GM12878 (cell line): ENCODE data around the gene TLE2. TPM values are rescaled to one million over a fixed set of nuclear protein-coding genes. Genes with fewer than 3 reads are reported as not detected.

Source experiments
- ATAC-seq: fragments of 200-7000 bp; cut with Tn5 transposase; 3 replicates; pipeline ENCODE4 v1.9.1; 2020; ENCODE audit warnings: mild to moderate bottlenecking, moderate library complexity
- BruUV-seq: library from RNA; stranded (reverse); fragments of 400-500 nt; replicated peaks from 2 replicates; lab custom pipeline; 2021; lab: Mats Ljungman, UMichigan
- CTCF ChIA-PET: fragments of 300-600 bp; sonication (Branson Sonifier 250); formaldehyde crosslinking; extraction: SDS; loops from one replicate; lab custom pipeline; 2021; ENCODE audit warnings: inconsistent platforms; lab: Yijun Ruan, JAX
- POLR2A ChIA-PET: fragments of 350-600 bp; formaldehyde crosslinking; extraction: SDS; loops from one replicate; lab custom pipeline; 2021; ENCODE audit warnings: inconsistent platforms; lab: Charles Lee
- RAD21 ChIA-PET: fragments of 300-600 bp; sonication (Branson Sonifier 250); formaldehyde crosslinking; loops from one replicate; lab custom pipeline; 2023; ENCODE audit warnings: antibody characterized with exemption; ENCODE audit not compliant: unreplicated experiment; lab: Charles Lee
- SMC1A ChIA-PET: fragments of 300-600 bp; sonication (Branson Sonifier 250); formaldehyde crosslinking; loops from one replicate; lab custom pipeline; 2023; ENCODE audit not compliant: unreplicated experiment, uncharacterized antibody; lab: Charles Lee
- DNase-seq: peaks from one replicate; pipeline ENCODE4 v3.0.0-alpha.2; 2011; ENCODE audit warnings: low read depth, low spot score
- FAIRE-seq: peaks from 3 replicates; lab custom pipeline; 2011; peaks lifted over from hg19 to GRCh38; lab: Jason Lieb, UNC
- H2AFZ ChIP-seq: 2 replicates; pipeline ENCODE4 v1.6.0; 2011; ENCODE audit warnings: low read depth, low read length, control low read depth; ENCODE audit not compliant: control insufficient read depth
- H3K27ac ChIP-seq: 2 replicates; pipeline ENCODE4 v1.5.1; 2011; ENCODE audit warnings: control low read depth; ENCODE audit not compliant: control insufficient read depth, insufficient read depth
- H3K27me3 ChIP-seq, 2 experiments: replicated peaks in 1 of 2; 2 replicates each; pipeline versions ENCODE4 v1.6.0 to v1.6.1; 2011; ENCODE audit warnings: low read length in 1 of 2; ENCODE audit not compliant: control insufficient read depth in 2 of 2, insufficient read depth in 2 of 2
- H3K36me3 ChIP-seq, 2 experiments: 2 replicates each; pipeline ENCODE4 v1.5.1; 2011; ENCODE audit warnings: low read length in 1 of 2; ENCODE audit not compliant: control insufficient read depth in 2 of 2, insufficient read depth in 2 of 2
- H3K4me1 ChIP-seq: 2 replicates; pipeline ENCODE4 v1.6.1; 2011; ENCODE audit warnings: mild to moderate bottlenecking, low read length, moderate library complexity, mixed read lengths; ENCODE audit not compliant: control insufficient read depth, insufficient read depth
- H3K4me2 ChIP-seq: 2 replicates; pipeline ENCODE4 v1.6.0; 2011; ENCODE audit warnings: control low read depth; ENCODE audit not compliant: control insufficient read depth, insufficient read depth
- H3K4me3 ChIP-seq: fragments of 200-600 bp; sonication (generic); 2 replicates; pipeline ENCODE4 v1.5.1; 2016
- H3K79me2 ChIP-seq: 2 replicates; pipeline ENCODE4 v1.6.0; 2011; ENCODE audit warnings: low read length; ENCODE audit not compliant: control insufficient read depth, insufficient read depth
- H3K9ac ChIP-seq: 2 replicates; pipeline ENCODE4 v1.8.0; 2011; ENCODE audit warnings: low read length, control low read depth, mixed read lengths; ENCODE audit not compliant: control insufficient read depth, insufficient read depth
- H3K9me3 ChIP-seq: replicated peaks from 3 replicates; pipeline ENCODE4 v1.5.1; 2011; ENCODE audit warnings: mild to moderate bottlenecking, low read length; ENCODE audit not compliant: control insufficient read depth, insufficient read depth
- H4K20me1 ChIP-seq: 2 replicates; pipeline ENCODE4 v1.6.0; 2011; ENCODE audit not compliant: control insufficient read depth, insufficient read depth
- ATF2 ChIP-seq: IDR thresholded peaks from 2 replicates; pipeline ENCODE4 v1.6.1; 2012; ENCODE audit warnings: low read length, inconsistent platforms
- BACH1 ChIP-seq: fragments of 450-650 bp; IDR thresholded peaks from 2 replicates; pipeline ENCODE4 v1.6.1; 2017; ENCODE audit warnings: mild to moderate bottlenecking, borderline replicate concordance
- DPF2 ChIP-seq: fragments of 450-650 bp; IDR thresholded peaks from 2 replicates; pipeline ENCODE4 v1.6.1; 2017; ENCODE audit warnings: mild to moderate bottlenecking
- EP300 ChIP-seq, 2 experiments: fragments of 150-350 bp in 1 of 2; IDR thresholded peaks; 2 replicates each; pipeline ENCODE4 v1.6.1; 2011 to 2012; ENCODE audit warnings: low read depth in 2 of 2, low read length in 2 of 2, borderline replicate concordance in 1 of 2, improper control_type of control experiment in 1 of 2, inconsistent platforms in 1 of 2; ENCODE audit not compliant: control insufficient read depth in 1 of 2
- GATAD2B ChIP-seq: fragments of 450-650 bp; conservative IDR thresholded peaks from 2 replicates; pipeline ENCODE4 v1.6.1; 2017; ENCODE audit warnings: low read depth, mild to moderate bottlenecking, moderate library complexity
- IKZF1 ChIP-seq: fragments of 450-650 bp; conservative IDR thresholded peaks from 2 replicates; pipeline ENCODE4 v1.6.1; 2017; ENCODE audit warnings: antibody characterized with exemption, mild to moderate bottlenecking
- IKZF2 ChIP-seq, 2 experiments: fragments of 450-650 bp; IDR thresholded peaks; 2 replicates each; pipeline ENCODE4 v1.6.1; 2017; ENCODE audit warnings: mild to moderate bottlenecking in 2 of 2, moderate library complexity in 2 of 2
- IRF3 ChIP-seq: fragments of 450-650 bp; IDR thresholded peaks from 2 replicates; pipeline ENCODE4 v1.6.1; 2014; ENCODE audit warnings: mild to moderate bottlenecking
- LARP7 ChIP-seq: fragments of 450-650 bp; IDR thresholded peaks from 2 replicates; pipeline ENCODE4 v1.6.1; 2017; ENCODE audit warnings: mild to moderate bottlenecking
- MLLT1 ChIP-seq: fragments of 450-650 bp; IDR thresholded peaks from 2 replicates; pipeline ENCODE4 v1.6.1; 2016; ENCODE audit warnings: mild to moderate bottlenecking
- NBN ChIP-seq: fragments of 450-650 bp; IDR thresholded peaks from 2 replicates; pipeline ENCODE4 v1.6.1; 2016
- NFYB ChIP-seq: IDR thresholded peaks from 2 replicates; pipeline ENCODE4 v1.6.1; 2011; ENCODE audit warnings: low read depth, mild to moderate bottlenecking, low read length, improper control_type of control experiment, moderate library complexity; ENCODE audit not compliant: insufficient read depth
- NR2F1 ChIP-seq: fragments of 450-650 bp; conservative IDR thresholded peaks from 2 replicates; pipeline ENCODE4 v1.6.1; 2017; ENCODE audit warnings: mild to moderate bottlenecking
- POLR2A ChIP-seq: IDR thresholded peaks from 2 replicates; pipeline ENCODE4 v1.6.1; 2011; ENCODE audit warnings: low read depth, mild to moderate bottlenecking, low read length
- RB1 ChIP-seq: fragments of 450-650 bp; formaldehyde crosslinking; IDR thresholded peaks from 2 replicates; pipeline ENCODE4 v1.6.1; 2017; ENCODE audit warnings: mild to moderate bottlenecking, borderline replicate concordance
- RFX5 ChIP-seq: IDR thresholded peaks from 2 replicates; pipeline ENCODE4 v1.6.1; 2011; ENCODE audit warnings: low read depth, low read length, improper control_type of control experiment
- SMAD1 ChIP-seq: fragments of 450-650 bp; IDR thresholded peaks from 2 replicates; pipeline ENCODE4 v1.6.1; 2018; ENCODE audit warnings: mild to moderate bottlenecking, low read depth; ENCODE audit not compliant: partially characterized antibody
- SMARCA5 ChIP-seq: fragments of 450-650 bp; IDR thresholded peaks from 2 replicates; pipeline ENCODE4 v1.6.1; 2017; ENCODE audit warnings: mild to moderate bottlenecking
- YY1 ChIP-seq: IDR thresholded peaks from 2 replicates; pipeline ENCODE4 v1.6.1; 2011; ENCODE audit warnings: low read depth, mild to moderate bottlenecking, low read length
- ZNF384 ChIP-seq: IDR thresholded peaks from 2 replicates; pipeline ENCODE4 v1.6.1; 2012; ENCODE audit warnings: low read depth, mild to moderate bottlenecking, low read length, improper control_type of control experiment, borderline replicate concordance
- WGBS: methylation state at CpG from one replicate; pipeline ENCODE4 v1.1.6; 2016; ENCODE audit warnings: low lambda C conversion rate; ENCODE audit not compliant: insufficient replicate concordance, insufficient coverage; ENCODE audit errors: missing lambda C conversion rate; 5-methylcytosine and 5-hydroxymethylcytosine counted together
- in situ Hi-C: fragments of 300-500 bp; cut with MboI; formaldehyde crosslinking; loops from 9 replicates; pipeline ENCODE4 v1.14.3; 2018; ENCODE audit warnings: mixed read lengths
- intact Hi-C: fragments of 100-400 bp; cut with micrococcal nuclease; formaldehyde crosslinking; loops from one replicate; pipeline ENCODE4 v1.14.2; 2022; ENCODE audit not compliant: unreplicated experiment
- polyA plus RNA-seq, 11 experiments: library from polyadenylated mRNA; depleted of rRNA in 4 of 11; unstranded in 6 of 11; stranded (reverse) in 5 of 11; fragments of >200 nt; fragmentation: Nextera tagmentation in 4 of 11; fragmentation: Illumina TruSeq in 1 of 11; extraction: Ambion mirVana in 4 of 11; extraction: Trizol in 1 of 11; gene quantifications; 1 replicate in 1 of 11; 2 replicates in 10 of 11; pipeline versions ENCODE4 v1.2.1 to v1.2.3, GENCODE V29; 2011 to 2016; ENCODE audit warnings: inconsistent platforms in 2 of 11, missing spikeins in 2 of 11, low read depth in 1 of 11
- total RNA-seq, 4 experiments: library from RNA; depleted of rRNA in 3 of 4; stranded (reverse); fragments of >200 nt in 3 of 4; fragmentation: Illumina TruSeq in 1 of 4; extraction: Trizol in 1 of 4; gene quantifications; 2 replicates each; pipeline versions ENCODE4 v1.2.1 to v1.2.3, GENCODE V29; 2013 to 2021

TLE2 gene
- total and polyA plus RNA-seq, 10 of the 15 experiments (the other 5 are each of a cell fraction or from before 2014, with no cell fraction given) = 0.05 to 0.21 (median 0.11) TPM; not detected in 5

- H3K4me1 ChIP-seq = peaks cover 33% of the 10 kb centered on the region
- peak overlapping the region; percentile 60 for H2AFZ ChIP-seq
- H3K27ac ChIP-seq = peak overlapping the region; percentile 87
- H4K20me1 ChIP-seq = peaks cover 11% of the 10 kb centered on the region; the same call in 1 of the 2 replicates
- BruUV-seq = no TSS peak
- ChIA-PET SMC1A (interaction anchor here (1.3 to 1.7 kb wide), 3 partner anchors 9 to 25 kb away, joined by 3 to 8 read pairs (median 4); no protein-coding TSS in a partner anchor), CTCF (interaction anchor here (0.5 to 2.2 kb wide), 7 partner anchors 9 to 479 kb away, joined by 3 to 11 read pairs (median 4); no protein-coding TSS in a partner anchor), POLR2A (interaction anchor here (1.0 to 2.0 kb wide), 2 partner anchors 10 to 26 kb away, joined by 4 to 13 read pairs; no protein-coding TSS in a partner anchor), RAD21 (interaction anchor here (0.6 to 3.0 kb wide), 3 partner anchors 12 to 106 kb away, joined by 3 to 13 read pairs (median 6); no protein-coding TSS in a partner anchor)
- FAIRE-seq (no peak), DNase-seq (no peak), ATAC-seq (peak; percentile 69)
- peak overlapping the region; percentile 88 for H3K4me3 ChIP-seq
- H3K27me3 ChIP-seq = no peaks in the 10 kb centered on the region
- H3K4me2 ChIP-seq = peak overlapping the region; percentile 82
- H3K79me2 ChIP-seq = peaks cover 29% of the 10 kb centered on the region
- WGBS = 1% methylated on average over 55 of the region's 88 CpGs
- peak overlapping the region; percentile 95 for H3K9ac ChIP-seq
- in situ Hi-C loops (no loop called here), intact Hi-C loops (no loop called here)
- H3K9me3 ChIP-seq = no peaks in the 10 kb centered on the region
- peaks cover 11 to 14% of the 10 kb centered on the region in 2 experiments; a peak in 3 of 4 replicates for H3K36me3 ChIP-seq
- TF ChIP-seq RFX5 = no peak
- peak; percentile 39 for TF ChIP-seq SMAD1
- peak; percentile 94 for TF ChIP-seq GATAD2B
- no peak for TF ChIP-seq NFYB
- peak; percentile 78 for TF ChIP-seq DPF2
- peak; percentile 71; the same call in 1 of the 2 replicates for TF ChIP-seq LARP7
- TF ChIP-seq IKZF2 (IDR thresholded peaks at IDR 0.05) = peak in 1 of 2 experiments; percentile 35; a peak in 2 of 4 replicates
- TF ChIP-seq IKZF1 = peak; percentile 76
- peak; percentile 68 for TF ChIP-seq NR2F1
- peak; percentile 53; the same call in 1 of the 2 replicates for TF ChIP-seq YY1
- peak; percentile 59 for TF ChIP-seq BACH1
- TF ChIP-seq RB1 = peak; percentile 62; the same call in 1 of the 2 replicates
- no peak for TF ChIP-seq ATF2
- 0 out of 2 replicates have a peak, but pooled peaks have one; percentile 12 for TF ChIP-seq ZNF384
- peak; percentile 75; the same call in 1 of the 2 replicates for TF ChIP-seq MLLT1
- TF ChIP-seq IRF3 = no peak
- TF ChIP-seq POLR2A = peak; percentile 72
- 0 out of 2 replicates have a peak, but pooled peaks have one; percentile 69 for TF ChIP-seq SMARCA5
- 0 out of 2 replicates have a peak, but pooled peaks have one; percentile 42 for TF ChIP-seq NBN
- no peak for TF ChIP-seq EP300 (IDR thresholded peaks at IDR 0.05; ENCODE audit: borderline replicate concordance in 1 of 2, control insufficient read depth in 1 of 2, low read depth in 2 of 2, low read length in 2 of 2)
Observed at GRCh38 chr19:3061182-3062161, 32.4 kb upstream of the TLE2 start.
